Raji (cell line): Measurements from ENCODE around the gene OR6S1.

Experiments
- POLR2A ChIP-seq: IDR thresholded peaks from 2 replicates; pipeline ENCODE4 v1.6.1; 2011; ENCODE audit warnings: low read depth, low read length, control low read depth; ENCODE audit not compliant: insufficient read depth

The OR6S1 gene

DNA sequence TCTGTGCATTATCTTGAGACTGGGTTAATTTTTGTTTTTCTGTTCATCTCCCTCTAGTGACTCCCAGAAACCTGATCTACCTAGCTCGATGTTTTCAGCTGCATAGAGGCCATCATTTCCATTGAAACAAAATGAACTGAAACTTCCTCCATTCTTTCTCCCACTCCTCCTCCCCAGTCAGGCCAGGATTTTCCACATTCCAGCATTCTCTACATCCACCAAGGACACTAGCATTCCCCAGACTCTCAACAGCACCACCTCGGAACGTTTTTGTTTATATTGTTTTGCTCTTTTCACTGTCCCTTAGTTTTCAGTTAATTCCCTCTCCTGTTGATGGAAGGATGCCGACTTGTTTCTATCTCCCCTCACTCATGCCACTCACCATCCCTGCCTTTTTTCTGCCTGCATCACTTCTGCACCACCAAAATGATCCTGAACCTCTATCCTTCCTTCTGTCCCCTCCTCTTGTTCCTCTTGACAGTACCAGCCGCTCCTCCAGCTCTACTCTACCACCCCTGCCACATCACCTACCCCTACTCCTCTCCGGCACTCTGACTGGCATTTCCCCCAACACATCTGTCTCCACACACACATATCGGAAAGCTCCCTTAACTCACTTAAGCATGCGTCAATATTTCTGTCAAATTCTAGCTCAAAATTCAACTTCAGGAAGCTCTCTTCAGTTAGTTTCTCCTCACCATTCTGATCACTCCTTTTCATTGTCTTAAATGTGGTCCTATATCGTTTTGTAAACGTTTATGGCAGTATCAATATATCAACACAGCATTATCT, 13.2 kb downstream of the OR6S1 start:
- TF ChIP-seq POLR2A: no peak

DNA sequence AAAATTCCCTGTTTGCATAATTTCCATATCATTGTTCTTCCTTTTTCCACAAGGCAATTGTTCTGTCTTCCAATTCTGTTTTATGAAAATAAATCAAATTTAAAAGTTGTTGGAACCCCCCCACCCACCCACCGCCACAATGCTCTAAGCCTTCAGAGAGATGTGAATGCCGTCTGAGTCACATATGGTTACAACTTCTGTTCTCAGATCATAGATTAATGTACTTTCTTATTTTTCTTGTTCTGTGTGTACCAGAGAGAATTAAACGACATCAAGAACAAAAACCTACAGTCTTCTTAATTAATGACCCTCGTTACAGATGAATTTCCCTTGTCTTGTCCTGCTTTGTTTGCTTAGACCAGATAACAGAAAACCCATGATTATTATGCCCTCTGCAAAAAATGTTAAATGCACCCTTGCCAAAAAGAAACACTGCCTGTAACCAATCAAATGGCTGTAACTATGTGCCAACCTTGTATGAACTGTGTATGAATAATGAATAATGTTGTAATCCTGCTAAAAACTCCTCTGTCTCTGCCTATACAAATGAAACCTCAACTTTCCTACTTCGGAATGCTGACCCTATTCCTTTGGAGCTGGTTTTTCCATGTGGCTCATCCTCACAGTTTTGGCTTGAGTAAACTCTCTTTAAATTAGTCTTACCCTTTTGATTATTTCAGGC, 14.0 kb downstream of the OR6S1 start:
- no peak for TF ChIP-seq POLR2A

DNA sequence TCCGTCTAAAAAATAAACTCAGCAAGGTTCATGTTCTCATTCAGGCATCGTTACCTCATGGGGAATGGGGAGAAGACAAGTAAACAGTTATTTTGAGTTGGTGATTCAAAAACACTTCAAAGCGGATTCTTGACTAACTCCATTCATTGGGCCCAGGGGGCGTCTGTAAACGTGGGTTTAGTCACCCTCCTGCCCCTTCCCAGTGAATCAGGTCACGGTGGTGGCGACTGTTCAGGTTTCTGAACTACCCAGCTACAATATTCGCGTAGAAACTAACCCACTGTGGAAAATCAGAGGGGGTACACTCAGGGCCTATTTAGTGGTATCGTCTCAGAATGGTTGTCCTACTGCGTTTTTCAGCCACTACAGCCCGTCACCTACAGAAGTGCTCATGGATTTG, 15.2 kb downstream of the OR6S1 start:
- TF ChIP-seq POLR2A: no peak

DNA sequence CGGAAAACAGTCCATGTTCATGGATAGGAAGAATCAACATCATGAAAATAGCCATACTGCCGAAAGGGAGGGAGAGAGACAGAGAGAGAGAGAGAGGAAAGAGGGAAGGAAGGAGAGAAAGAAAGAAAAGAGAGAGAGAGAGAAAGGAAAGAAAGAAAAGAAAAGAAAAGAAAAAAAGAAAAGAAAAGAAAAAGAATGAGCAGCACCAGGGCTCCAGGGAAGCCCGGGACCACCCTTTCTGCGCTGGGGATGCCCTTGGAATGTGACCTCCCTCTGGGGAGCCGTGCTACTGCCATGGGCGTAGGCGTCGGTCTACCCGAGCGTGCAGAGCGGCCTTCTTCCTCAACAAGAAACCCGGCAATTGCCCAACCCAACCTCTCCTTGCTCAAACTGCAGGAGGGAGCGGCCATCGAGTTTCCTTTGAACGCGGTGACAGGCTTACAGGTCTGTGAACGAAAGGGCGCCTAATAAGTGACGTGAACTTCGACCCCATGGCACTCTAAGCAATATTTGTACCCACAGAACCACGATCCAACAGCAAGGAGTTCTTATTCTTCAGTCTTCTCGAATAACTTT, 16.9 kb downstream of the OR6S1 start:
- TF ChIP-seq POLR2A: no peak

DNA sequence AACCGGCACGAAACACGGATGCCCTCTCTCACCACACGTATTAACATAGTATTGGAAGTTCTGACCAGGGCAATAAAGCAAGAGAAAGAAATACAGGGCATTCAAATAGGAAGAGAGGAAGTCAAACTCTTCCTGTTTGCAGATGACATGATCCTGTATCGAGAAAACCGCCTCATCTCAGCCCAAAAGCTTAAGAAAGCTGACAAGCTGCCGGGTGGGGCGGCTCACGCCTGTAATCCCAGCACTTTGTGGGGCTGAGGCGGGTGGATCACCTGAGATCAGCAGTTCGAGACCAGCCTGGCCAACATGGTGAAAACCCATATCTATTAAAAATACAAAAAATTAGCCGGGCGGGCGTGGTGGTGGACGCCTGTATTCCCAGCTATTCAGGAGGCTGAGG, 17.7 kb downstream of the OR6S1 start:
- TF ChIP-seq POLR2A: no peak

DNA sequence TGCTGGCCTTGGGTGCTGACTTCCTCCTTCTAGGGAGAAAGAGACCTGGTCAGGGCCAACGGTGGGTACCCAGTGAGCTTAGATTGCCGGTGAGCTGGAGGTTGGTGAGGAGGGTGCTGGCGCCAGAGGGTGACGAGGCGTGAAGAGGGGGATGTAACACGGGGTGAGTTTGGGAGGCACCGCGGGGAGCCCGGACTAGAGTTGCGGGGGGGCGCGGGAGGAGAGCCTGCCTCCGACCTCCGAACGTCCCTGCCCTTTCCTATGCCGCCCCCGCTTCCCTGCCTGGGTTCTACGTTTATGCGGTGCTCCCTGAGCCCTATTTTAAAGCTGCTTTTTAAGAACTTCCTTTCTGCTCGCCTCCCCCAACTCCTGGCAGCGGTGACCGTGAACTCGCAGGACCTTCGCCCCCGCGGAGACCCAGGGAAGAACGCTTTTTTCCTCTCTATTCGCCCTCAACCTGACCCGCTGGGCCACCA, 18.6 kb downstream of the OR6S1 start:
- no peak for TF ChIP-seq POLR2A

DNA sequence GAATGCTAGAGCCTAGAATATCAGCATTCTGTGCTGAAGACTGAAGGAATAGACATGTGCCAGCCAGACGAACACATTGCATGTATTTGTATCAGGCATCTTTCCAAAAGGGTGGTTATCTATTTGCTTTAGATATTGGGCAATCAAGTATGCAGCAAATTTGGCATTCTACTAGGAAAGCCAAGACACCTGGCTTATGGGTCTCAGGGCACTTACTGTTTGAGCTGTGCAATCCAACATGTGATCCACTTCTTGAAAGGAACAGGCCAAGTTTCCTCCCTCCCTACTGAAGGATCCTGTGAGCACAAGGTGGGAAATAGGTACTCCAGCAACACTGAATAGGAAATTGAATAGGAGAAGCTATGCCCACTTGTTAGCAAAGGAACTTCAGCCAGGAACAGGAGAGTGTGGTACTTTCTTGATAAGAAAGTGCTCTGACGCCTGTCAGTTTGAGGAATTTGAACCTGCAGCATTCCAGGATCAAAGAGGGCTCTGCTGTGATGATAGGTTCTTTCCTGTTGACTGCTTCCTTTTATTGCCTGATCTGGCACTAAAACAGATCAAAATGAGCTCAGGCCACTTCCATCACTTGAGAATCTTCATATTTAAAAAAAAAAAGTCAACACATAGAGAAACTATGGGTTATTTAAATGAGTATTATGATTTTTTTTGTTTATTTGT, 20.6 kb downstream of the OR6S1 start:
- TF ChIP-seq POLR2A: no peak

DNA sequence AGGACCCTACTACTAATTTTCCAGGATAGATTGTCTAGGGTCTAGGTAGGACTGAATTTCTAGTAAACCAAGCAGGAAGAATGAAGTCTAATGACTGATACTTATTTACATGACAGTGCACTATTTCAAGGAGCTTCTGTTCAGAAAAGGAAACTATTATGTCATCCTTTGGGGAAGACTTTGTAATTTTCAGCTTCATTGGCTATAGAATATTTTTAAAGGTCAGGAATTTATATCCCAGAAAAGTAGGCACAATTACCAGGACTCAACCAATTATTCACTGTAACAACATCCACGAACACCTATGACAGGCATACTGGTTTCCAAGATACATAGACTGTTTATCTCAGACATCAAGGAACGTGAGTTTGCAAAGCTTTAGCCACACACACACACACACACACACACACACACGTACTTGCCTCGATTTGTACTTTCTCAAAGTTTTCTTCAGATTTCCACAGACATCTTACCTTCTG, 23.2 kb downstream of the OR6S1 start:
- TF ChIP-seq POLR2A: no peak

DNA sequence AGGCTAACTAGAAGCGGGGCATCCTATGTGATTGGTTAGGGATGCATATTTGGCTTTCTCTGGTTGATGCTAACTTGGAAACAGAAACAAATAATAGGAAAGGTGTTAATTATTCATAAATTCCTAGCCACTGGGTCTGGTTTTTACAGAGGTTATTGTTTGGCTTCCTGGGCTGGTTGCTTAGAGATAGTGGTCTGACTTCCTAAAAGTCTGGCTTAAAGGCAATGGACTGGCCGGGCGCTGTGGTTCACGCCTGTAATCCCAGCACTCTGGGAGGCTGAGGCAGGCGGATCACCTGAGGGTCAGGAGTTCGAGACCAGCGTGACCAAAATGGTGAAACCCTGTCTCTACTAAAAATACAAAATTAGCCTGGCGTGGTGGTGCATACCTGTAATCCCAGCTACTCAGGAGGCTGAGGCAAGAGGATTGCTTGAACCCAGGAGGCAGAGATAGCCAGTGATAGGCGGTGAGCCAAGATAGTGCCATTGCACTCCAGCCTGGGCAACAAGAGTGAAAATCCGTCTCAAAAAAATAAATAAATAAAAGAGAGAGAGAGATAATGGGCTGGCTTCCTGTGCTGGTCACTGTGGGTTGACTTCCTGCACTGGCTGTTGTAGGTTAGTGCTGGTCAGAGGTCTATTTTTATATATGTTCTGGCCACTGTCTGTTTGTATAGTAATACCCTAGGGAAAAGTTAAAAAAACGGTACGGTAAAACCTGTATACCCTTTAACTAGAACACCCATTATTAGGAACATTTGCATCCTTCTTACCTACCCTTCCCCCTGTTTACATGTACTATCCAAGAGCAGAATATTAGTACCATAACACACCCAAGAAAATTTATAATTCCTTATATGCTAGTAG, 24.1 kb downstream of the OR6S1 start:
- no peak for TF ChIP-seq POLR2A

DNA sequence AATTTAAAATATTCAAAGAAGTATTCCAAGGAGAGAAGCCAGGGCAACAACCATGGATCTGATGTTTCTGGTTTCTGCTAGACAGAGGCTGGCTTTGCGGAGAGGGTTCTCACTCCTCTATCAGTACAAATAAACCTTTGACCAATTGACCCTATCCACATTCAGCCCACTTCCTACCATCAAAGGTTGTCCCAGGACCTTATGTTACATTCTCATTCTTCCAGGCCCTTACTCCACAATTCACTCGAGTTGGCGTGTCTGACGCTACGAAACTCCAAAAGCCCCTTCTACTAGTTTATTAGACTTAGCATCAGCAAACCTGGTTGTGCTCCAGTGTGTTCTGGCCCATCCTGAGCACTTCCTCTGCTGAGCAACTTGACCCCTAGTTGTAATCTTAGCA, 25.5 kb downstream of the OR6S1 start:
- TF ChIP-seq POLR2A: no peak

DNA sequence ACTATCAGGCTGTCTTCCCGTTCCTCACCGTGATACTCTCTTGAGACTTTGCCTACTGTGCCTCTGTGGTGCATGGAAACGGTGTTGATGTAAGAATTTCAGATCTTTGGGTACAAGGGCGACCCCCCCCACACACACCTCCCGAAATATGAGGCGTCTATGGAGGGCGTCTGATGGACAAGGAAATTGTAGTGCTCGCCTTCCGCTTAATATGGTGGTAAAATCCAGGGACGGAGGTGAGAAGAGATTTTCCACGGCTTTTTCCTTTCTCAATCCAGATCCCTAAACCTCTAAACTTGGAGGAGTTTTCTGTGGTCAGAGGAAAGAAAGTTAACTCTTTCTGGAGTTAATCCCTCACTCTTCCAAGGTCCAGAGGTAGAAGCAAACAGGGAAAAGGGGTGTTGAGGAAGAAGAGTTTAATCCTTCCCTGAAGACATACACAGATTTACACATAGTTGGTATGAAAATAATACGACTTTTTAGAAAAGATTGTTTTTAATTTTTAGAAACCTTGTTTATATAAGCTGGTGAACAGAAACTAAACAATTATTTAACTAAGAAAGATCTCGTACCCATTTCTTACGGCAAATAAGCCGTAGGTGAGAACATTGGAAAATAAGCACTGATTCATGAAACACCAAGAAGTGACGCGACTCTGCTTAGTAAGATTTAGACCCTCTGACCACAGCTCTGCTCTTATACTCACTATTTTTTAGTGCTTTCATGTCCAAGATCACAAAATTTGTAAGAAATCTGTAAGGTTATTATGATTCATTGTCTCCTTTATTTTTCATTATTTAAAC, 27.3 kb downstream of the OR6S1 start:
- no peak for TF ChIP-seq POLR2A

DNA sequence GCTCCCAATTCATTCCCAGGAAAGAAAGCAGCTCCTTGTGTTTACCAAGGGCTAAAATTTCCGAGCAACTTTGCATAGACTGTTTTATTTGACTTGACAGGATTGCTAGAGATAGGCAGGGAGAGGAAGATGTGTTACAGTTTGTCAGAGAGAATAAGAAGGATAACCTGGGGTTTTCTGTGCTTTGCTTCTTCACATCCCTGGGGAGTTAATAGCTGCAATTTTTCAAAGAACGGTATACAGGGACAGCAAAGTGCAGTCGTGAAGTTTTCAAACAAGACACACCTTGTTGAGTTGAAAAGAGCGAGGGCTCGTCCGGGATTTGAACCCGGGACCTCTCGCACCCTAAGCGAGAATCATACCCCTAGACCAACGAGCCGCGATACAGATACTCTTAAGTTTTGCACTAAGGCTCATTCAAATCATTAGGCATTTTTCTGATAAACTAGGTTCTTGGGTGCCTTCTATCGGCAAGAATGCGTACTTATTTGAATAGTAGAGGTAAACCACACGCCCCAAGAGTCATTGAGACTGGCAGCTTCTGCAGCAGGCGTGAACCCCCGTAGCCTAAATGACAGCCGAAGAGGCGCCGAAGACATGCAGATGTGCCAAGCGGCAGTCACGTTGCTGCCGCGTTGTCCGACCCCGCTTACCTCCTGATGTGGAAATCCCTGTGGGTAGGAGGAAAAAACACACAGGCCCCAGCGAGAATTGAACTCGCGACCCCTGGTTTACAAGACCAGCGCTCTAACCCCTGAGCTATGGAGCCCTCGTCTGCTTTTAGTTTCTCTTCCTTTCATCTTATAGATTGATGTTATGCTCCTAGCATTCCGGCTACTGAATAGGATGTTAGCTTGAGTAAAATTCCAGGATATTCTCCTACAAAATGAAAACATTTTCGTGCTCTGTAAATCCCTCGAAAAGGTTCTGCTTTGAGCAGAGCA, 28.1 kb downstream of the OR6S1 start:
- no peak for TF ChIP-seq POLR2A

DNA sequence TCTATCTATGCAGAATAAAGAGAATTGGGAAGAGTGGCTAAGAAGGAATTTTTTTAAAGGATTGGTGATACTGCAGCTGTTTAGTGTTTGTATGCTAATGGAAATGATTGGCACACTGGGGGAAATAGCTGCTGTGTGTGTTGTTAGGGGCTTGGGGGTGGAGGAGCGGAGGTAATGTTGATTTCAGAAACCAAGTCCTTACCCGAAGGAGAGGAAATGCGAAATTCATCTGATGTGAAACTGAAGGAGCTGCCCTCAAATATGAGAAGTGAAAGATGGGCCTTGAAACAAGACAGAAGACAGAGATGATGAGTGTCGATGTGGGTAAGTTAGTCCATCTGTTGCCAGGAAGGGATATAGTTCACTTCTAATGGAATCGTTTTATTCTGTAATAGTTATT, 29.1 kb downstream of the OR6S1 start:
- TF ChIP-seq POLR2A: no peak
